Umbilical cord (tissue), 2 donors: ENCODE results near the gene PSMA7. TPM values are rescaled to one million over a fixed set of nuclear protein-coding genes. Genes with fewer than 3 reads are reported as not detected.

Experiments used
- DNase-seq: peaks from one replicate; pipeline ENCODE4 v3.0.0-alpha.2; 2015; ENCODE audit warnings: low spot score
- total RNA-seq: library from RNA; depleted of rRNA; stranded (reverse); fragments of >200 nt; gene quantifications from one replicate; pipeline ENCODE4 v1.2.3, GENCODE V29; 2014; ENCODE audit warnings: low replicate concordance; ENCODE audit not compliant: insufficient read depth

PSMA7 gene
- total RNA-seq: 166 TPM

- DNase-seq: peak; percentile 83
These were observed at the start of gene PSMA7, which contains the start of gene SS18L1 for GRCh38 chr20:62143081-62143956. PSMA7 (minus strand) TSS chr20:62143394; CDS start chr20:62143303, 91 bp downstream. SS18L1 (plus strand) TSS chr20:62143769; CDS start chr20:62143821, 52 bp downstream.

- no peak for DNase-seq
These were observed 49.4 kb upstream of the PSMA7 start for GRCh38 chr20:62192635-62193034.

- no peak for DNase-seq
These were observed 48.8 kb upstream of the PSMA7 start for GRCh38 chr20:62191781-62192559.

- no peak for DNase-seq
These were observed 47.6 kb upstream of the PSMA7 start for GRCh38 chr20:62190639-62191411.

GRCh38 chr20:62186887-62187866 is 44.0 kb upstream of the PSMA7 start:
- DNase-seq: no peak

GRCh38 chr20:62186096-62186426 is 42.9 kb upstream of the PSMA7 start:
- no peak for DNase-seq

GRCh38 chr20:62183426-62184142 is 40.4 kb upstream of the PSMA7 start:
- DNase-seq: no peak

- DNase-seq: peak; percentile 98
These were observed 39.6 kb upstream of the PSMA7 start, which contains the start of gene MTG2 for GRCh38 chr20:62182469-62183425. MTG2 (plus strand) TSS chr20:62183028; CDS start chr20:62193421, 10,393 bp downstream.

GRCh38 chr20:62181808-62182207 is 38.6 kb upstream of the PSMA7 start:
- no peak for DNase-seq

- no peak for DNase-seq
These were observed 35.9 kb upstream of the PSMA7 start for GRCh38 chr20:62179162-62179504.

- DNase-seq: no peak
These were observed 35.3 kb upstream of the PSMA7 start for GRCh38 chr20:62178316-62179161.

GRCh38 chr20:62177307-62177706 is 34.1 kb upstream of the PSMA7 start:
- DNase-seq: no peak

- DNase-seq: no peak
These were observed 33.7 kb upstream of the PSMA7 start for GRCh38 chr20:62176866-62177265.

- DNase-seq: no peak
These were observed 32.5 kb upstream of the PSMA7 start for GRCh38 chr20:62175711-62176110.

- DNase-seq: no peak
These were observed 31.9 kb upstream of the PSMA7 start for GRCh38 chr20:62174870-62175624.

GRCh38 chr20:62174021-62174804 is 31.0 kb upstream of the PSMA7 start:
- DNase-seq: no peak
